Measurements from ENCODE around the gene VRK1. TPM values are rescaled to one million over a fixed set of nuclear protein-coding genes. Genes with fewer than 3 reads are reported as not detected.

Gene VRK1
- total RNA-seq, 2 experiments from 2014 or later, result 71.1 to 76.5 TPM

DNA sequence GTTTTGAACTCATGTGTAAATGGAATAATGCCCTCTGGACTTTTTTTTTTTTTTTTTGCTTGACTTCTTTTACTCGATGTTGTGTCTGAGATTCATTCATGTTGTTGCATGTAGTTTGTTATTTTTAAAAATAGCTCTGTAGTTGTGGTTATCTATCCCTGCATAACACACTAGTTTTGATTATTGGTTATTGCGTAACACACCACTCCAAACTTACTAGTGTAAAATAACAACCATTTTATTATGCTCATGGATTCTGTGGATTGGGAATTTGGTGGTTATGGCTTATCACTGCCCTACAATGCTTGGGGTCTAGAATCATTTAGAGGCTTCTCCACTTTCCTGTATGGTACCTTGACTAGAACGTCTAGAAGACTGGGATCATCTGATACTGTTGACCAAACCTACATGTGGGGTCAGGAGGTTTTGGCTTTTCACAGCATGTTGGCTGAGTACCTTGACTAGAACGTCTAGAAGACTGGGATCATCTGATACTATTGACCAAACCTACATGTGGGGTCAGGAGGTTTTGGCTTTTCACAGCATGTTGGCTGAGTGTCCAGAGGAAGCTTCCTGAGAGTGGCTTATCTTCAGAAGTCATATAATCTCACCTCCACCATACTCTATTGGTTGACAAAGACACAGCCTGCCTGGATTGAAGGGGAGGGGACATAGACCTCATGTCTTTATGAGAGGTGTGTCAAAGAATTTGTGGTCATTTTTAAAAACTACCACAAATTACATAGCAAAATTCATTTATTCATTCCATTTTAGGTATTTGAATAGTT, 11.6 kb downstream of the VRK1 start:
- Mint-ChIP-seq H3K4me1 (ENCODE audit: low read depth) (peaks cover 54% of the 10 kb centered on the region), H3K4me3 (no peak overlapping the region), H3K27ac (no peak overlapping the region), H3K36me3 (ENCODE audit: low read depth) (peaks cover 47% of the 10 kb centered on the region), H3K27me3 (ENCODE audit: low read depth) (no peaks in the 10 kb centered on the region), H3K9me3 (ENCODE audit: insufficient read depth) (peaks cover 6% of the 10 kb centered on the region)
- POLR2A ChIA-PET, result no interaction called here
- CTCF ChIA-PET, result interaction anchor here (1.6 kb wide), 1 partner anchor 44 kb away, joined by 4 read pairs; no protein-coding TSS in a partner anchor
- DNase-seq (no peak), ATAC-seq (no peak)

DNA sequence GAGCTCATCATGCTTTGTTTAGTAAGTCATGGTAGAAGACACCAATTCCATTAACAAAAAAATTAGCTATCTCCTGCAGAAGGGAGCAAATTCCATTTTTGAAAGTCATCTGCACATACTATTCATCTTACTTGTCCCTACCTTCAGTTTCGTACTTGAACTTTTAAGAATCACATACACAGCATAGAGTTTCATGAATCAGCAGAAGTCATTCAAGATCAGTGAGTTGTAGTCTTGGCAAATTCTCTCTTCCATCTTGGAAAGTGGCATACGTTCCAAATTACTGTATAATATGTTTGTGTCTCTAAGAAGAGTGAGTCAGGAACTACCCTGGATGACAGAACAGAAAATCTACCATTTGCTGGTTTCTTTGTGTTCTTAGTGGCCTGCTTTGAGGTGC, 14.1 kb downstream of the VRK1 start:
- H3K4me1 Mint-ChIP-seq (ENCODE audit: low read depth), result peaks cover 44% of the 10 kb centered on the region
- H3K9me3 Mint-ChIP-seq (ENCODE audit: insufficient read depth), result peaks cover 6% of the 10 kb centered on the region
- H3K4me3 Mint-ChIP-seq, result no peak overlapping the region
- CTCF ChIA-PET, result interaction anchor here (0.7 to 1.6 kb wide), 2 partner anchors 14 to 41 kb away, joined by 3 to 10 read pairs; partner anchors contain the start of gene VRK1
- POLR2A ChIA-PET, result interaction anchor here (2.2 kb wide), 1 partner anchor 14 kb away, joined by 12 read pairs; the partner anchor contains the start of gene VRK1
- DNase-seq, result no peak
- no peak overlapping the region for H3K27ac Mint-ChIP-seq
- peaks cover 34% of the 10 kb centered on the region for H3K36me3 Mint-ChIP-seq (ENCODE audit: low read depth)
- no peak for ATAC-seq
- H3K27me3 Mint-ChIP-seq (ENCODE audit: low read depth), result no peaks in the 10 kb centered on the region

GRCh38 chr14:96811985-96812667, 14.9 kb downstream of the VRK1 start:
- Mint-ChIP-seq H3K4me1 (ENCODE audit: low read depth) (peaks cover 45% of the 10 kb centered on the region), H3K9me3 (ENCODE audit: insufficient read depth) (peaks cover 6% of the 10 kb centered on the region), H3K27ac (no peak overlapping the region), H3K4me3 (no peak overlapping the region), H3K27me3 (ENCODE audit: low read depth) (no peaks in the 10 kb centered on the region), H3K36me3 (ENCODE audit: low read depth) (peaks cover 34% of the 10 kb centered on the region)
- DNase-seq (no peak), ATAC-seq (peak; percentile 49)
- POLR2A ChIA-PET, result no interaction called here
- CTCF ChIA-PET, result interaction anchor here (1.6 kb wide), 1 partner anchor 40 kb away, joined by 10 read pairs; no protein-coding TSS in a partner anchor

- ChIA-PET POLR2A (no interaction called here), CTCF (no interaction called here)
- ATAC-seq (no peak), DNase-seq (no peak)
- H3K27ac Mint-ChIP-seq, result no peak overlapping the region
- no peaks in the 10 kb centered on the region for H3K9me3 Mint-ChIP-seq (ENCODE audit: insufficient read depth)
- H3K27me3 Mint-ChIP-seq (ENCODE audit: low read depth), result no peaks in the 10 kb centered on the region
- peaks cover 37% of the 10 kb centered on the region for H3K4me1 Mint-ChIP-seq (ENCODE audit: low read depth)
- H3K36me3 Mint-ChIP-seq (ENCODE audit: low read depth), result peaks cover 34% of the 10 kb centered on the region
- no peak overlapping the region for H3K4me3 Mint-ChIP-seq
Observed at GRCh38 chr14:96816281-96816680, 19.1 kb downstream of the VRK1 start.

DNA sequence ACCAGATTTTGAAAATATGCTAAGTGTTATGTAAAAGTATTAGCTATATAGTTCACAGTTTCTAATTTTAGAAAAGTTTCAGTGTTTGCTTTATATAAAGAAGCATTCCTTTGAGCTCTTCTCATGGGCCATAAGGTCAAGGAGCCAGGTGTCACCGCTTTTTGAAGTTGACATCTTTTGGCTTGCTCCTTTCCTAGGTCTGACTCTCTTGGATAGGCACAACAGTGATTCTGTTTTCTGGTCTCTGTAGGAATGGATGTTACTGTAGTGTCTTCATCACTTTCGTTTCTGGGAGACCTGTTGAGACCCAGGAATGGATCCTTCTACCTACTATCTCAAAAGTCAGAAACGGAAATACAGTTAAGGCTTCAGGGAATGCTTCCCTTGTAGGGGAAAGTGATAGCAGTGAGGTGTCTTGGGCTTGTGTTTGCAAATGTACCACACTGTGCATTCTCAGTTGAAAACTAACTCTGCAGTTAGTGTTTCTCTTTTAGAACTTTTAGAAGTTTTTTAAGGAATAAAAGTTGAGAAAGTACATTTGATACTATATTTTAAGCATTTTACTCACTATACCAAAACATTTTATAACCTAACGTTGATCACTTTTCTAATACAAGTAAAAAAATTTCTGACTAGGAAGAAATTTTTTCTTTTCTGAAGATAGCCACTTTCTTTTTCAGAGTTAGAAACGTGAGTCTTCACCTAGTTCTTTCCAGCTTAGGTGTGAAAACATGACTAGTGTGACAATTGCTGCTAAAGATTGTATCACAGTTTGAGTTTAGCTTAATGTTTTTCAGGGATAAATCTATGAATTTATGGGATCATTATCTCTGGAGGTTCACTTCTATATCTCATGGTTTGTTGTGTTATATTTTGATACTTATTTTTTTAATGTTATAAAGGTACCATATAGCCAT, 20.8 kb downstream of the VRK1 start:
- ATAC-seq (no peak), DNase-seq (no peak)
- H3K27me3 Mint-ChIP-seq (ENCODE audit: low read depth), result no peaks in the 10 kb centered on the region
- no peak overlapping the region for H3K4me3 Mint-ChIP-seq
- POLR2A ChIA-PET, result interaction anchor here (1.3 kb wide), 1 partner anchor 21 kb away, joined by 4 read pairs; no protein-coding TSS in a partner anchor
- H3K9me3 Mint-ChIP-seq (ENCODE audit: insufficient read depth), result no peaks in the 10 kb centered on the region
- no peak overlapping the region for H3K27ac Mint-ChIP-seq
- H3K4me1 Mint-ChIP-seq (ENCODE audit: low read depth), result peaks cover 20% of the 10 kb centered on the region
- CTCF ChIA-PET, result interaction anchor here (1.0 kb wide), 1 partner anchor 35 kb away, joined by 5 read pairs; no protein-coding TSS in a partner anchor
- peaks cover 36% of the 10 kb centered on the region for H3K36me3 Mint-ChIP-seq (ENCODE audit: low read depth)

DNA sequence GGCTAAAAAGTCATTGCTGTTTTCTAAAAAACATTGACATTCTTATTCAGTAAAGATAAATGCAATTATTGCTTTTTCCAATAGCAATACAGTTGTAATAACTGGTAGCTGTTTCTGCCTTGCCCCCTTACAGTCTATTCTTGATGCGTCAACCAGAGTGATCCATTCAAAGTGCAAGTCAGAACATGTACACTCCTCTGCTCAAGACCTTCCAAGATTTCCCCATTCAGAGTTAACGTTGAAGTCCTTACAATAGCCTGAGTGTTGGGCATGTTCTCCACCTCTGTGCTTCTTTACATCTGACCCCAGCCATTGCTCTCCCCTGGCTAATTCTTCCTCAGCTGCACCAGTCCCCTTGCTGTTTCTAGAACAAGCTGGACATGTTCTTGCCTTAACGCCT, 24.3 kb downstream of the VRK1 start:
- POLR2A ChIA-PET, result no interaction called here

GRCh38 chr14:96823652-96824051, 26.5 kb downstream of the VRK1 start:
- DNase-seq, result no peak
- Mint-ChIP-seq H3K4me1 (ENCODE audit: low read depth) (peaks cover 4% of the 10 kb centered on the region), H3K27me3 (ENCODE audit: low read depth) (no peaks in the 10 kb centered on the region), H3K36me3 (ENCODE audit: low read depth) (peaks cover 49% of the 10 kb centered on the region), H3K4me3 (no peak overlapping the region), H3K9me3 (ENCODE audit: insufficient read depth) (peaks cover 3% of the 10 kb centered on the region), H3K27ac (no peak overlapping the region)
- no peak for ATAC-seq
- CTCF ChIA-PET, result no interaction called here
- POLR2A ChIA-PET, result no interaction called here

More for the DNA sequence above, 24.3 kb downstream of the VRK1 start:
- Mint-ChIP-seq H3K27me3 (ENCODE audit: low read depth) (no peaks in the 10 kb centered on the region), H3K4me1 (ENCODE audit: low read depth) (peaks cover 8% of the 10 kb centered on the region), H3K9me3 (ENCODE audit: insufficient read depth) (no peaks in the 10 kb centered on the region), H3K27ac (no peak overlapping the region), H3K4me3 (no peak overlapping the region), H3K36me3 (ENCODE audit: low read depth) (peaks cover 41% of the 10 kb centered on the region)
- ATAC-seq, result no peak
- CTCF ChIA-PET, result interaction anchor here (1.6 kb wide), 1 partner anchor 31 kb away, joined by 5 read pairs; no protein-coding TSS in a partner anchor
- no peak for DNase-seq

DNA sequence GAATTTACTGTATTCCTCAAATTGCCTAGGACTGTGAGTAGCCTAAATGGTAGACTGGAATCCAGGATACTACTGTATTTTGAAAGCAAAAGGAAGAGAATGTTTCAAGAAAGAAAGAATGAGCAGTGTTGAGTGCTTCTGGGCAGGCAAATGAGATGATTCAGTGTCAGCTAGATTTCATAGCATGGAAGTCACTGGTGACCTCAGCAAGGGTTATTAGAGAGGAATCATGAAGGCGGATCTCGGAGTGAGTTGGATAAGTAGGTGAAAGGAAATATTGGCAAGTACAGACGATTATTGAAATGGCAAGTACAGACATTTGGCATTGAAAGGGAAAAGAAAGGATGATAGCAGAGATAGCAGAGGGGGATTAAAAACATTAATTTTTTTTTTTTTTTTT, 27.1 kb downstream of the VRK1 start:
- peaks cover 9% of the 10 kb centered on the region for H3K9me3 Mint-ChIP-seq (ENCODE audit: insufficient read depth)
- no peak overlapping the region for H3K27ac Mint-ChIP-seq
- H3K4me1 Mint-ChIP-seq (ENCODE audit: low read depth), result peaks cover 4% of the 10 kb centered on the region
- CTCF ChIA-PET, result interaction anchor here (2.0 kb wide), 1 partner anchor 29 kb away, joined by 7 read pairs; no protein-coding TSS in a partner anchor
- POLR2A ChIA-PET, result interaction anchor here (0.7 kb wide), 1 partner anchor 52 kb away, joined by 3 read pairs; no protein-coding TSS in a partner anchor
- ATAC-seq (no peak), DNase-seq (no peak)
- peaks cover 47% of the 10 kb centered on the region for H3K36me3 Mint-ChIP-seq (ENCODE audit: low read depth)
- no peaks in the 10 kb centered on the region for H3K27me3 Mint-ChIP-seq (ENCODE audit: low read depth)
- no peak overlapping the region for H3K4me3 Mint-ChIP-seq

GRCh38 chr14:96826818-96827217, 29.6 kb downstream of the VRK1 start:
- Mint-ChIP-seq H3K4me1 (ENCODE audit: low read depth) (peaks cover 15% of the 10 kb centered on the region), H3K27me3 (ENCODE audit: low read depth) (no peaks in the 10 kb centered on the region), H3K27ac (no peak overlapping the region), H3K36me3 (ENCODE audit: low read depth) (peaks cover 46% of the 10 kb centered on the region), H3K4me3 (no peak overlapping the region), H3K9me3 (ENCODE audit: insufficient read depth) (peaks cover 20% of the 10 kb centered on the region)
- no peak for ATAC-seq
- DNase-seq, result no peak
- CTCF ChIA-PET, result interaction anchor here (1.6 to 2.0 kb wide), 2 partner anchors 22 to 26 kb away, joined by 4 to 5 read pairs; no protein-coding TSS in a partner anchor
- POLR2A ChIA-PET, result no interaction called here

DNA sequence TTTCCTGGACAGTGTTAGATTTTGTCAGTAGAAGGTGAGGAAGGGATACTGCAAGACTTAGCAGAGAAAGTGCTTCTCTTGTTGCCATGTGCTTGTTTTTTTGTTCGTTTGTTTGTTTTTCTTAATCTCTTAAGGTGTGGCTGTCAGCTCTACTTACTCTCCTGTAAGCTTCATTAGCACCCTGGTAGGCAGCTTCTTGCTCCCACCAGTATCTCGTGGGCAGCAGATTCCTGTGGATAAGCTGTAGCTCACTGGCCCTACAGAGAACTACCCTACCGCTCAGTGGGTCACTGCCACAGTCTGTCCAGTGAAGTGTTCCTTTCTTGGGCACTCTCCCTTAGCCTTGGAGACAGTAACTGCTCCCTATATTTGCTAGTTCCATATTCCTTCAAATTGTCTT, 30.1 kb downstream of the VRK1 start:
- Mint-ChIP-seq H3K27ac (no peak overlapping the region), H3K4me3 (no peak overlapping the region), H3K27me3 (ENCODE audit: low read depth) (no peaks in the 10 kb centered on the region), H3K9me3 (ENCODE audit: insufficient read depth) (peaks cover 20% of the 10 kb centered on the region), H3K36me3 (ENCODE audit: low read depth) (peaks cover 45% of the 10 kb centered on the region), H3K4me1 (ENCODE audit: low read depth) (peaks cover 15% of the 10 kb centered on the region)
- ATAC-seq, result no peak
- no peak for DNase-seq
- POLR2A ChIA-PET, result interaction anchor here (0.6 kb wide), 1 partner anchor 267 kb away, joined by 5 read pairs; no protein-coding TSS in a partner anchor
- CTCF ChIA-PET, result interaction anchor here (0.6 to 2.0 kb wide), 3 partner anchors 21 to 183 kb away, joined by 3 to 5 read pairs (median 4); no protein-coding TSS in a partner anchor

- Mint-ChIP-seq H3K9me3 (ENCODE audit: insufficient read depth) (peaks cover 20% of the 10 kb centered on the region), H3K4me3 (no peak overlapping the region), H3K27me3 (ENCODE audit: low read depth) (no peaks in the 10 kb centered on the region), H3K36me3 (ENCODE audit: low read depth) (peaks cover 46% of the 10 kb centered on the region), H3K27ac (no peak overlapping the region), H3K4me1 (ENCODE audit: low read depth) (peaks cover 13% of the 10 kb centered on the region)
- CTCF ChIA-PET, result no interaction called here
- ATAC-seq (no peak), DNase-seq (no peak)
- POLR2A ChIA-PET, result interaction anchor here (1.1 kb wide), 1 partner anchor 22 kb away, joined by 3 read pairs; no protein-coding TSS in a partner anchor
Observed at GRCh38 chr14:96829791-96830190, 32.6 kb downstream of the VRK1 start.

Data from activated CD8-positive, alpha-beta T cell treated with anti-CD3 and anti-CD28 coated beads, Interleukin-2, amount 10 ng/mL, durations not matched to agents 7 days and 5 days (primary cell).